GM19099 (cell line): ENCODE measurements around the gene NELL1.

ENCODE experiments used
- POLR2A ChIP-seq: IDR thresholded peaks from 3 replicates; pipeline ENCODE4 v1.6.1; 2011; ENCODE audit warnings: low read depth; ENCODE audit not compliant: insufficient read length; ENCODE audit errors: extremely low read depth

NELL1 gene

GRCh38 chr11:20931029-20931428 lies 261.6 kb downstream of the NELL1 start:
- no peak for TF ChIP-seq POLR2A

GRCh38 chr11:20933086-20933485 lies 263.7 kb downstream of the NELL1 start:
- TF ChIP-seq POLR2A, result no peak

- TF ChIP-seq POLR2A, result no peak
Measured at GRCh38 chr11:20933958-20934357, 264.6 kb downstream of the NELL1 start.

GRCh38 chr11:20934516-20934915 lies 265.1 kb downstream of the NELL1 start:
- no peak for TF ChIP-seq POLR2A

- TF ChIP-seq POLR2A, result no peak
Measured at GRCh38 chr11:20937826-20938225, 268.4 kb downstream of the NELL1 start.

GRCh38 chr11:20949585-20949984 lies 280.2 kb downstream of the NELL1 start:
- TF ChIP-seq POLR2A, result no peak

- TF ChIP-seq POLR2A, result no peak
Measured at GRCh38 chr11:20962581-20962980, 293.2 kb downstream of the NELL1 start.

GRCh38 chr11:20963596-20963995 lies 294.2 kb downstream of the NELL1 start:
- no peak for TF ChIP-seq POLR2A

GRCh38 chr11:20964985-20965384 lies 295.6 kb downstream of the NELL1 start:
- no peak for TF ChIP-seq POLR2A

GRCh38 chr11:20966489-20966888 lies 297.1 kb downstream of the NELL1 start:
- TF ChIP-seq POLR2A, result no peak

GRCh38 chr11:20973940-20974559 lies 304.7 kb downstream of the NELL1 start:
- TF ChIP-seq POLR2A, result no peak

GRCh38 chr11:20980736-20981135 lies 311.4 kb downstream of the NELL1 start:
- no peak for TF ChIP-seq POLR2A

- TF ChIP-seq POLR2A, result no peak
Measured at GRCh38 chr11:20990447-20990846, 321.1 kb downstream of the NELL1 start.

- TF ChIP-seq POLR2A, result no peak
Measured at GRCh38 chr11:20991471-20991870, 322.1 kb downstream of the NELL1 start.

- TF ChIP-seq POLR2A, result no peak
Measured at GRCh38 chr11:21007297-21007696, 337.9 kb downstream of the NELL1 start.

GRCh38 chr11:21018248-21018647 lies 348.9 kb downstream of the NELL1 start:
- no peak for TF ChIP-seq POLR2A

GRCh38 chr11:21026685-21027084 lies 357.3 kb downstream of the NELL1 start:
- no peak for TF ChIP-seq POLR2A
